ENCODE data around the gene MPST.

Gene MPST

GRCh38 chr22:36979016-36979910 lies 40.3 kb upstream of the MPST start:
- no peak for TF ChIP-seq MAX (IDR thresholded peaks at IDR 0.05; ENCODE audit: low read depth, low read length)
- no peak for DNase-seq (ENCODE audit: low read depth)
- H3K4me3 ChIP-seq (ENCODE audit: low read depth, low read length) = no peak overlapping the region

GRCh38 chr22:36981247-36981775 lies 38.2 kb upstream of the MPST start:
- DNase-seq (ENCODE audit: low read depth) = no peak
- TF ChIP-seq POLR2A (IDR thresholded peaks at IDR 0.05; ENCODE audit: extremely low read depth, insufficient read length) (no peak), CTCF (IDR thresholded peaks at IDR 0.05; ENCODE audit: low read depth, low read length) (no peak), MYC (IDR thresholded peaks at IDR 0.05; ENCODE audit: low read depth, low read length) (no peak), MAX (IDR thresholded peaks at IDR 0.05; ENCODE audit: low read depth, low read length) (no peak)
- no peak overlapping the region for H3K4me3 ChIP-seq (ENCODE audit: low read depth, low read length)

DNA sequence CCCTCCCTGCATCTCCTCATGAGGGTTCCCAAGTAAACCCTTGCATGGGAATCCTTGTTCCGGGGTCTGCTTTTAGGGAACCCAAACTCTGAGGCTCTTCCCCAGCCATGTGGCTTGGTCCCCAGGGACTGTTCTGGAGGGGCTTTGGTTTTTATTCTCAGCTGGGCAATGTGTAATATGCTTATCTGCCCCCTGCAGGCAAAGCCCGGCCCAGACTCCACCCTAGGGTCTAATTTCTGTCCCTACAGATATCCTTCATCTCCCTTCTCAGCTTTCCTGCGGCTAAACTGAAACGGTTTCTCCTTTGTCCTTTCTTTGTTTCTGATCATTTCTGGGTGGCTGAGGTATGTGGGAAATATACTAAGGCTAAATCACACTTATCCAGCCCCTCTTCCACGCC lies 37.4 kb upstream of the MPST start:
- peak; percentile 38 for DNase-seq (ENCODE audit: low read depth)
- TF ChIP-seq CTCF (IDR thresholded peaks at IDR 0.05; ENCODE audit: low read depth, low read length) (peak; percentile 33), MYC (IDR thresholded peaks at IDR 0.05; ENCODE audit: low read depth, low read length) (no peak)

DNA sequence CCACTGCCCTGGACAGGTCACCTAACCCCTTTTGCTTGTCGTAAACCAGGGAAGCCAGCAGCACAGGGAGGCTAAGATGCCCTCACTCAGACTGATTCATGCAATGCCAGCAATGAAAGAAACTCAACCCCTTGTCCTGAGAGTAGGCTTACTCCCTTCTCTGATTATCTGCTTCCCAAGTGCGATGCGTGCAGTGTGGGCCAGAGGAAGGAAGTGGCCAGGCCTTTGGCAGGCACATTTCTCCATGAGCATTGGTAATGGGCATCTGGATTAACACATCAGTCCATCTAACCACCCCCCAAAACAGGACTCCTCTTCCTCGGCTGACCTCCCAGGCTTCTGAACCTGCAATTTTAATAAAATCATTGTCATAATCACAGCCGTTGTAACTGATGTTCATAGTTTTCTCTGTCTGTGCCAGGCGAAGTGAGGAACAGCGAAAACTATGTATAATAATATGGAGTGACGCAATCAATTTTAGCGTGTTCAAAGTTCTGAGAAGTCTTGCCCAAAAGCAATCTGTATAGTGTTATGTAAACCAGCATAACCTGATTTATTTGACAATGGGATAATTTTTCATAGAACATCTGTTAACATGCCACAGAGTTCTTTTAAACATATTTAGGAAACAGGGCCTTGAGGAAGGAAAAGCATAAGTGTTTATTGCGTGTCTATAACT lies 34.2 kb upstream of the MPST start:
- no peak overlapping the region for H3K4me3 ChIP-seq (ENCODE audit: low read depth, low read length)
- DNase-seq (ENCODE audit: low read depth) = no peak
- TF ChIP-seq MAX (IDR thresholded peaks at IDR 0.05; ENCODE audit: low read depth, low read length) (no peak), CTCF (IDR thresholded peaks at IDR 0.05; ENCODE audit: low read depth, low read length) (no peak), POLR2A (IDR thresholded peaks at IDR 0.05; ENCODE audit: extremely low read depth, insufficient read length) (no peak), MYC (IDR thresholded peaks at IDR 0.05; ENCODE audit: low read depth, low read length) (no peak)

More for the DNA sequence above, 37.4 kb upstream of the MPST start:
- no peak overlapping the region for H3K4me3 ChIP-seq (ENCODE audit: low read depth, low read length)

DNA sequence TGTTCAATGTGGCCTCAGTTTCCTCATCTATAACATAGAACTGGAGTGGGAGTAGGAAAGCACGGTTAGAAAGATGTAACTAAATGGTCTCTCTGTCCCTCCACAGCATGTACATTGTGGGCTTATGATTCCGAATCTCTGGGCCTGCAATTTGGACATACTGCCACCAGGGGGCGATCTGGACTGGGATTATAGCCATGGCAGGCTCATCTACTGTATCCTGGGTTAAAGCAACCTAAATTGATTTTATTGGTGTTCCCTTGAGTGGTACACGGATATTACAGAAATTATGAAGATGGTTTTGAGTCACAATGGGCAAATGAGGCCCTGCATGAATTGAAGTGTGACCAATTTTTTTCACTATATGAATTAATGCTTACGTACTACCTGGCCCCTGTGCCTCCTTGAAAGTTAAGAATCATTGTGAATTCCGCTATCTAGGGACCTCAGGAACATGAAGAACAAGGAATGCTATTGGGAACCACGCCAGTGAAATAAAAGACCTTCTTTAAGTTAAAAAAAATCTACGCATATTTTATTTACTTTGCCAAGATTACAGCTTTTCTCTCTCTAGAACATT lies 33.2 kb upstream of the MPST start:
- TF ChIP-seq MAX (IDR thresholded peaks at IDR 0.05; ENCODE audit: low read depth, low read length) (no peak), CTCF (IDR thresholded peaks at IDR 0.05; ENCODE audit: low read depth, low read length) (peak; percentile 85), POLR2A (IDR thresholded peaks at IDR 0.05; ENCODE audit: extremely low read depth, insufficient read length) (no peak)
- DNase-seq (ENCODE audit: low read depth) = peak; percentile 67
- H3K4me3 ChIP-seq (ENCODE audit: low read depth, low read length) = no peak overlapping the region

All from NB4 (cell line).